ENCODE results near the gene SCCPDH.

DNA sequence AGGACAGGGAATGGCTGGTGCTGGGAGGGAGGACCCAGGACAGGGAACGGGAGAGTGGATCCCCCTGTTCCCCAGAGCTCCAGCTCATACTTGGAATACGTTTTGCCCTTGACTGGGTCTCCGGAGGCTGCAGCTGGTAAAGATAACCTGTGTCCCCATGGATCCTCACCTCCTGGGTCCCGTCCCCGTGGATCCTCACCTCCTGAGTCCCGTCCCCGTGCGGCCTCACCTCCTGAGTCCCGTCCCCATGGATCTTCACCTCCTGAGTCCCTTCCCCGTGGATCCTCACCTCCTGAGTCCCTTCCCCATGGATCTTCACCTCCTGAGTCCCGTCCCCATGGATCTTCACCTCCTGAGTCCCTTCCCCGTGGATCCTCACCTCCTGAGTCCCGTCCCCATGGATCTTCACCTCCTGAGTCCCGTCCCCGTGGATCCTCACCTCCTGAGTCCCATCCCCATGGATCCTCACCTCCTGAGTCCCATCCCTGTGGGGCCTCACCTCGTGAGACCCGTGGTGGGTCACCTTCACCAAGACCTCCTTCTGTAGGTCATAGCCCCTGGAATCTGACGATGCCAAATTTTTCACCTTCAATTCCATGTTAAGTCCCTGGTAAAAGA is 61.4 kb downstream of the SCCPDH start:
- no peak for TF ChIP-seq SP1 (CRISPR knock-in tag; conservative IDR thresholded peaks at IDR 0.05)
- TF ChIP-seq, protein P1, sequence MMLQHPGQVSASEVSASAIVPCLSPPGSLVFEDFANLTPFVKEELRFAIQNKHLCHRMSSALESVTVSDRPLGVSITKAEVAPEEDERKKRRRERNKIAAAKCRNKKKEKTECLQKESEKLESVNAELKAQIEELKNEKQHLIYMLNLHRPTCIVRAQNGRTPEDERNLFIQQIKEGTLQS (CRISPR knock-in tag; conservative IDR thresholded peaks at IDR 0.05): no peak
- TF ChIP-seq NR3C1 (CRISPR knock-in tag; conservative IDR thresholded peaks at IDR 0.05; ENCODE audit: low read depth): no peak
- TF ChIP-seq, protein P2, sequence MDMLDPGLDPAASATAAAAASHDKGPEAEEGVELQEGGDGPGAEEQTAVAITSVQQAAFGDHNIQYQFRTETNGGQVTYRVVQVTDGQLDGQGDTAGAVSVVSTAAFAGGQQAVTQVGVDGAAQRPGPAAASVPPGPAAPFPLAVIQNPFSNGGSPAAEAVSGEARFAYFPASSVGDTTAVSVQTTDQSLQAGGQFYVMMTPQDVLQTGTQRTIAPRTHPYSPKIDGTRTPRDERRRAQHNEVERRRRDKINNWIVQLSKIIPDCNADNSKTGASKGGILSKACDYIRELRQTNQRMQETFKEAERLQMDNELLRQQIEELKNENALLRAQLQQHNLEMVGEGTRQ (CRISPR knock-in tag; IDR thresholded peaks at IDR 0.05): no peak
- no peak for TF ChIP-seq SMAD3 (CRISPR knock-in tag; IDR thresholded peaks at IDR 0.05; ENCODE audit: borderline replicate concordance)
- TF ChIP-seq, protein P3, sequence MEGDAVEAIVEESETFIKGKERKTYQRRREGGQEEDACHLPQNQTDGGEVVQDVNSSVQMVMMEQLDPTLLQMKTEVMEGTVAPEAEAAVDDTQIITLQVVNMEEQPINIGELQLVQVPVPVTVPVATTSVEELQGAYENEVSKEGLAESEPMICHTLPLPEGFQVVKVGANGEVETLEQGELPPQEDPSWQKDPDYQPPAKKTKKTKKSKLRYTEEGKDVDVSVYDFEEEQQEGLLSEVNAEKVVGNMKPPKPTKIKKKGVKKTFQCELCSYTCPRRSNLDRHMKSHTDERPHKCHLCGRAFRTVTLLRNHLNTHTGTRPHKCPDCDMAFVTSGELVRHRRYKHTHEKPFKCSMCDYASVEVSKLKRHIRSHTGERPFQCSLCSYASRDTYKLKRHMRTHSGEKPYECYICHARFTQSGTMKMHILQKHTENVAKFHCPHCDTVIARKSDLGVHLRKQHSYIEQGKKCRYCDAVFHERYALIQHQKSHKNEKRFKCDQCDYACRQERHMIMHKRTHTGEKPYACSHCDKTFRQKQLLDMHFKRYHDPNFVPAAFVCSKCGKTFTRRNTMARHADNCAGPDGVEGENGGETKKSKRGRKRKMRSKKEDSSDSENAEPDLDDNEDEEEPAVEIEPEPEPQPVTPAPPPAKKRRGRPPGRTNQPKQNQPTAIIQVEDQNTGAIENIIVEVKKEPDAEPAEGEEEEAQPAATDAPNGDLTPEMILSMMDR (IDR thresholded peaks at IDR 0.05): no peak
- no peak for TF ChIP-seq CREB1 (CRISPR knock-in tag; IDR thresholded peaks at IDR 0.05)
- no peak for TF ChIP-seq USF1 (CRISPR knock-in tag; IDR thresholded peaks at IDR 0.05)
- TF ChIP-seq ZNF423 (CRISPR knock-in tag; IDR thresholded peaks at IDR 0.05): no peak

Data from WTC11 (cell line).